Neural cell (in vitro differentiated cells): Measurements from ENCODE around the gene KRTAP4-7.

Source experiments
- EZH2 ChIP-seq: fragments of 200-600, 300-800 bp; shearing (Covaris generic), sonication (generic); IDR thresholded peaks from 2 replicates; pipeline ENCODE4 v1.6.1; 2014; ENCODE audit warnings: antibody characterized with exemption, low read length, borderline replicate concordance, mild to moderate bottlenecking; ENCODE audit not compliant: insufficient read depth, poor library complexity, severe bottlenecking
- MXI1 ChIP-seq: fragments of 450-650 bp; conservative IDR thresholded peaks from 2 replicates; pipeline ENCODE4 v1.6.1; 2014; ENCODE audit warnings: antibody characterized with exemption, mild to moderate bottlenecking; ENCODE audit not compliant: poor library complexity, severe bottlenecking
- POLR2AphosphoS5 ChIP-seq: IDR thresholded peaks from 2 replicates; pipeline ENCODE4 v1.6.1; 2012
- TF ChIP-seq, protein P1 (sequence below): fragments of 450-650 bp; IDR thresholded peaks from 2 replicates; pipeline ENCODE4 v1.5.1; 2014; ENCODE audit warnings: antibody characterized with exemption, mild to moderate bottlenecking, moderate library complexity; ENCODE audit not compliant: poor library complexity, severe bottlenecking
- TF ChIP-seq, protein P2 (sequence below): IDR thresholded peaks from 2 replicates; pipeline ENCODE4 v1.6.1; 2012; ENCODE audit warnings: borderline replicate concordance

DNA sequence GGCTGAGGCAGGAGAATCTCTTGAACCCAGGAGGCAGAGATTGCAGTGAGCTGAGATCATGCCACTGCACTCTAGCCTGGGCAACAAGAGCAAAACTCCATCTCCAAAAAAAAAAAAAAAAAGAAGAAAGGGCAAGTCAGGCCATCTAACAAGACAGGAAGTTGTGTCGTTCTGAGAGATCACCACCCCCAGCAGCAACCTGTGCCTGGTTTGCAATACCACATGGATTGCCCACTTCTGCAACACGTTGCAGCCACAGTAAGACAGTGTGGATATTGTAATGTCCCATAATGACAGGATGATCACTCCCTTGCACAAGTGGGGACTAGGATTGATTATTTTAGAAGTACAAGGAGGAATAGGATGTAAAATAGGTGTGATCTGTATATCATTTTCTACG is 14.9 kb upstream of the KRTAP4-7 start:
- TF ChIP-seq, protein P1, sequence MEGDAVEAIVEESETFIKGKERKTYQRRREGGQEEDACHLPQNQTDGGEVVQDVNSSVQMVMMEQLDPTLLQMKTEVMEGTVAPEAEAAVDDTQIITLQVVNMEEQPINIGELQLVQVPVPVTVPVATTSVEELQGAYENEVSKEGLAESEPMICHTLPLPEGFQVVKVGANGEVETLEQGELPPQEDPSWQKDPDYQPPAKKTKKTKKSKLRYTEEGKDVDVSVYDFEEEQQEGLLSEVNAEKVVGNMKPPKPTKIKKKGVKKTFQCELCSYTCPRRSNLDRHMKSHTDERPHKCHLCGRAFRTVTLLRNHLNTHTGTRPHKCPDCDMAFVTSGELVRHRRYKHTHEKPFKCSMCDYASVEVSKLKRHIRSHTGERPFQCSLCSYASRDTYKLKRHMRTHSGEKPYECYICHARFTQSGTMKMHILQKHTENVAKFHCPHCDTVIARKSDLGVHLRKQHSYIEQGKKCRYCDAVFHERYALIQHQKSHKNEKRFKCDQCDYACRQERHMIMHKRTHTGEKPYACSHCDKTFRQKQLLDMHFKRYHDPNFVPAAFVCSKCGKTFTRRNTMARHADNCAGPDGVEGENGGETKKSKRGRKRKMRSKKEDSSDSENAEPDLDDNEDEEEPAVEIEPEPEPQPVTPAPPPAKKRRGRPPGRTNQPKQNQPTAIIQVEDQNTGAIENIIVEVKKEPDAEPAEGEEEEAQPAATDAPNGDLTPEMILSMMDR = no peak
- no peak for TF ChIP-seq EZH2
- no peak for TF ChIP-seq POLR2AphosphoS5
- no peak for TF ChIP-seq MXI1
- TF ChIP-seq, protein P2, sequence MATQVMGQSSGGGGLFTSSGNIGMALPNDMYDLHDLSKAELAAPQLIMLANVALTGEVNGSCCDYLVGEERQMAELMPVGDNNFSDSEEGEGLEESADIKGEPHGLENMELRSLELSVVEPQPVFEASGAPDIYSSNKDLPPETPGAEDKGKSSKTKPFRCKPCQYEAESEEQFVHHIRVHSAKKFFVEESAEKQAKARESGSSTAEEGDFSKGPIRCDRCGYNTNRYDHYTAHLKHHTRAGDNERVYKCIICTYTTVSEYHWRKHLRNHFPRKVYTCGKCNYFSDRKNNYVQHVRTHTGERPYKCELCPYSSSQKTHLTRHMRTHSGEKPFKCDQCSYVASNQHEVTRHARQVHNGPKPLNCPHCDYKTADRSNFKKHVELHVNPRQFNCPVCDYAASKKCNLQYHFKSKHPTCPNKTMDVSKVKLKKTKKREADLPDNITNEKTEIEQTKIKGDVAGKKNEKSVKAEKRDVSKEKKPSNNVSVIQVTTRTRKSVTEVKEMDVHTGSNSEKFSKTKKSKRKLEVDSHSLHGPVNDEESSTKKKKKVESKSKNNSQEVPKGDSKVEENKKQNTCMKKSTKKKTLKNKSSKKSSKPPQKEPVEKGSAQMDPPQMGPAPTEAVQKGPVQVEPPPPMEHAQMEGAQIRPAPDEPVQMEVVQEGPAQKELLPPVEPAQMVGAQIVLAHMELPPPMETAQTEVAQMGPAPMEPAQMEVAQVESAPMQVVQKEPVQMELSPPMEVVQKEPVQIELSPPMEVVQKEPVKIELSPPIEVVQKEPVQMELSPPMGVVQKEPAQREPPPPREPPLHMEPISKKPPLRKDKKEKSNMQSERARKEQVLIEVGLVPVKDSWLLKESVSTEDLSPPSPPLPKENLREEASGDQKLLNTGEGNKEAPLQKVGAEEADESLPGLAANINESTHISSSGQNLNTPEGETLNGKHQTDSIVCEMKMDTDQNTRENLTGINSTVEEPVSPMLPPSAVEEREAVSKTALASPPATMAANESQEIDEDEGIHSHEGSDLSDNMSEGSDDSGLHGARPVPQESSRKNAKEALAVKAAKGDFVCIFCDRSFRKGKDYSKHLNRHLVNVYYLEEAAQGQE = no peak
